GM18867 (cell line): ENCODE measurements around the gene NFKBIE.

Experiments used
- ATAC-seq: cut with Tn5 transposase; IDR thresholded peaks from one replicate; pipeline ENCODE4 v1.9.1; 2021; ENCODE audit warnings: mild to moderate bottlenecking, moderate library complexity; ENCODE audit not compliant: unreplicated experiment

The NFKBIE gene

GRCh38 chr6:44258921-44259320 is 6.4 kb downstream of the NFKBIE start:
- no peak for ATAC-seq

DNA sequence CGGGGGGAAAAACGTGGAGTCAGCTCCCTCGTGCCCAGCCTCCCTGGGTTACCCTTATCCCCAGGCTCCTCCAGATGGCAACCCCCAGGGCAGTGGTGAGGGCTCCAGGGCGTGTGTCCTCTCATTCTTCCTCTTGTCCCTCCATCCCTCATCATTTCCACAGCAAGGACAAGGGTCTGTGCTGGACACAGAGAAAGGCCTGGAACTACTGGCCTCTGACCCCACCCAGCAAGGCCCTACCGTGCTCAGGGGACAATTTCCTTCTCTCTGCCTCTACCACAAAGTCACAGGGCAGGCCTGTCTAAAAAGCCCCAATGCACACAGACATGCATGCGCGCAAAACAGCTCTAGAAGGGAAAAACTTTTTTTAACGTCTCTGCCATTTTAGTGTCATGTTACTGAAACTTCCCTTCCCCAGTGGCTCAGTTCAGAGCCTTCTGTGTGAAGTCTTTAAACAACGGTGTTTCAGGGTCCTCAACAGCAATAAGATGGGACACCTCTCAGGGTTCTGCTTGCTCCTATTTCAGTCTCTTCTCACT is 7.0 kb downstream of the NFKBIE start:
- no peak for ATAC-seq

GRCh38 chr6:44257753-44258324 is 7.5 kb downstream of the NFKBIE start:
- peak; percentile 11 for ATAC-seq

GRCh38 chr6:44257025-44257752 is 8.2 kb downstream of the NFKBIE start, which contains the start of gene SLC35B2:
Gene SLC35B2, minus strand, starts transcription at chr6:44257528. Its CDS starts 118 bp downstream, at chr6:44257410.
- peak; percentile 56 for ATAC-seq

- no peak for ATAC-seq
These were observed 8.7 kb downstream of the NFKBIE start for GRCh38 chr6:44256775-44257024.

- ATAC-seq: no peak
These were observed 9.2 kb downstream of the NFKBIE start for GRCh38 chr6:44255871-44256774.

GRCh38 chr6:44255105-44255808 is 10.1 kb downstream of the NFKBIE start:
- no peak for ATAC-seq

DNA sequence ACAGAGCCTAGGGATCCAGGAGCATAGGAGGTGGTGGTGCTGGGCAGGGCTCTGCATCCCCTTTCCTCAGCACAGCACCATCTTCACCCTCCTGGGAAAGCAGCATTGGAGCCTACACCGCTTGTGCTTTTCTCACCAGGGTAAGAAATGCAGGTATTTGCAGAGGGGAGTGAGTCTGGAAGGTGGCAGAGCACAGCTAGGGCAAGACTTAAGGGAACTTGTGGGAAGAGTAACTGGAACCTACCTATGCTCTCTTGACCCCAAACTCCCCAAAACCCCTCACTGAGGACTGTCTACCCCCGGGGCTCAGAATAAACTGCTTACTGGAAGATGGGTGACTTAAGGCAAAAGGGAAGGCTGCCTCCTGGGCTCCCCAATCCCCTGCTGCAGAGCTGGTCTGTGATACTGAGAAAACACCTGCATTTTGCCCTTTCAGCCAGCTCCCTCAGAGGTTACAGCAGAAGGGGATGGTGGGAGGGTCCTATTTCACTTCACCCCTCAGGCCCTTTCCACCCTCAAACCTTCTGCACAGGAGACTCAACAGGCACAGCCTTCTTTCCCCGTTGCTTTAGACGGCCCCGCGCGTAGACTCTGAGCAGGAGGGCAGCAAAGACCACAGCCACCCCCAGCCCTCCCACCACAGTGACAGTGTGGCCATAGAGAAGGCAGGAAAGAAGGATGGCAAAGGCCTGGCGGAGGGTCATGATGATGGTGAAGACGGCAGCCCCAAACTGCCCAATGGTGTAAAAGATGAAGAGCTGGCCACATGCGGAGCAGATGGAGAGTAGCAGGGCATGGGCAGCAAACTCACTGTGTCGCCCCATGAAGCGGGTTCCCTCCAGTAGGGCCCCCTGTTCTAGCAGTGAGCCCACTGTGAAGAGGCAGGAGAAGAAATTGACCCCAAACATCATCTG is 10.9 kb downstream of the NFKBIE start:
- no peak for ATAC-seq

GRCh38 chr6:44253307-44254101 is 11.8 kb downstream of the NFKBIE start:
- no peak for ATAC-seq

DNA sequence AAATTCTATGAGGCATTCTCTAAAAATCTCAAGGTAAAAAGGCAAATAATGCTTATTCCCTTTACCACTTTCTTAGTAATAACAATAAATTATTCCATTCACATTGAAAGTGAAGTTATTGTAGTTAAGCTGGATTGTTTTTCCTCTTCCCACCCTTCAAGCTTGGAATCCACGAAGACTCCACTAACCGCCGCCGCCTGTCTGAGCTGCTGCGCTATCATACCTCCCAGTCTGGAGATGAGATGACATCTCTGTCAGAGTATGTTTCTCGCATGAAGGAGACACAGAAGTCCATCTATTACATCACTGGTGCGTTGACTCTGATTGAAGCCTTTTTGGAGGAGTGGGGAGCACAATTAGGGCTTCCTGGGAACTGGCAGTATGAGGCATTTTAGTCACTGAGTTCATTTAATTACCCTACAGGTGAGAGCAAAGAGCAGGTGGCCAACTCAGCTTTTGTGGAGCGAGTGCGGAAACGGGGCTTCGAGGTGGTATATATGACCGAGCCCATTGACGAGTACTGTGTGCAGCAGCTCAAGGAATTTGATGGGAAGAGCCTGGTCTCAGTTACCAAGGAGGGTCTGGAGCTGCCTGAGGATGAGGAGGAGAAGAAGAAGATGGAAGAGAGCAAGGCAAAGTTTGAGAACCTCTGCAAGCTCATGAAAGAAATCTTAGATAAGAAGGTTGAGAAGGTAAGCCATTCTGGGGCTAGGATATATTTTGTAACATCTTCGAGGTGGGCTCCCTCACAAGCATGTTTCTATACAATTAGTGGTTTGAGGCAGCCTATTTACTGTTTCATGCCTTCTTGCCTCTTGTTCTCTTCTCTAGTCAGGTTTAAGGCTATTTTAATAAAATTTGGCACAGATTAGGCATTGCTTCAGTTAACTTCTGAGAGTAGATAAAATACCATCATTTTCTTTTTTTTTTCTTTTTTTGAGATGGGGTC is 13.5 kb downstream of the NFKBIE start:
- no peak for ATAC-seq

GRCh38 chr6:44250718-44251123 is 14.6 kb downstream of the NFKBIE start:
- ATAC-seq: no peak

DNA sequence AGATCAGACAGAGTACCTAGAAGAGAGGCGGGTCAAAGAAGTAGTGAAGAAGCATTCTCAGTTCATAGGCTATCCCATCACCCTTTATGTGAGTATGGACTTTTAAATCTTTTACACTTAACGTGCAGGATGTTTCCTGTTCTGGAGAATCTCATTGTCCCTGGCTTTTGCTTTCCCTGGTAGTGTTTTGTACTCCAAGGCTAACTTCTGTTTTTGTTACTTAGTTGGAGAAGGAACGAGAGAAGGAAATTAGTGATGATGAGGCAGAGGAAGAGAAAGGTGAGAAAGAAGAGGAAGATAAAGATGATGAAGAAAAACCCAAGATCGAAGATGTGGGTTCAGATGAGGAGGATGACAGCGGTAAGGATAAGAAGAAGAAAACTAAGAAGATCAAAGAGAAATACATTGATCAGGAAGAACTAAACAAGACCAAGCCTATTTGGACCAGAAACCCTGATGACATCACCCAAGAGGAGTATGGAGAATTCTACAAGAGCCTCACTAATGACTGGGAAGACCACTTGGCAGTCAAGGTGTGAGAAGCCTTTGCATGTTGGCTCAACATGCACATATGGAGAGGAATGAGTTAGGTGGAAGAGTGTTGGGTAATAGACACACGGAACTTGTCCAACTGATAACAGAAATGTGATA is 15.2 kb downstream of the NFKBIE start:
- no peak for ATAC-seq

DNA sequence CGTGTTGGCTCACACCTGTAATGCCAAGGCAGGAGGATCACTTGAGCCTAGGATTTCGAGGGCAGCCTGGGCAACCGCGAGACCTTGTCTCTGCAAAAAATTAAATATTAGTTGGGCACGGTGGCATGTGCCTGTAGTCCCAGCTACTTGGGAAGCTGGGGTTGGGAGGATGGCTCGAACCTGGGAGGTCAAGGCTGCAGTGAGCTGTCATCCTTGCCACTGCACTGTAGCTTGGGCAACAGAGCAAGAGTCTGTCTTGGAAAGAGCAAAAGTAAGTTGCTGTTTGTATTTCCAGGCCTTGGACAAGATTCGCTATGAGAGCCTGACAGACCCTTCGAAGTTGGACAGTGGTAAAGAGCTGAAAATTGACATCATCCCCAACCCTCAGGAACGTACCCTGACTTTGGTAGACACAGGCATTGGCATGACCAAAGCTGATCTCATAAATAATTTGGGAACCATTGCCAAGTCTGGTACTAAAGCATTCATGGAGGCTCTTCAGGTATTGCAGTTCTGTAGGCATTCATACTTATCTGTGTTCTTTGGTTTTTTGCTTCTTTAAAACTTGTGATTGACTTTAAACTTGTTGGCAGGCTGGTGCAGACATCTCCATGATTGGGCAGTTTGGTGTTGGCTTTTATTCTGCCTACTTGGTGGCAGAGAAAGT is 16.1 kb downstream of the NFKBIE start:
- ATAC-seq: no peak

GRCh38 chr6:44248579-44248978 is 16.8 kb downstream of the NFKBIE start:
- no peak for ATAC-seq

GRCh38 chr6:44247338-44248302 is 17.7 kb downstream of the NFKBIE start:
- ATAC-seq: peak; percentile 32
